ENCODE data around the gene YIPF7. TPM values are rescaled to one million over a fixed set of nuclear protein-coding genes. Genes with fewer than 3 reads are reported as not detected.

Gene YIPF7
- not detected for total RNA-seq (2013)
- polyA plus RNA-seq, result not detected
- polyA minus RNA-seq, result not detected in 2 replicates
- 0 to 1.5 (median 0.25) reads per million in 11 experiments for total RNA-seq

- Histone ChIP-seq H3K4me3 (replicated peaks in 1 of 3; ENCODE audit: low read depth in 2 of 3, low read length in 3 of 3) (no peak within 1 kb of the TSS), H3K27me3 (ENCODE audit: control insufficient read depth in 2 of 2, insufficient read depth in 2 of 2, low read length in 2 of 2) (no peaks in the 10 kb centered on the region), H3K9me3 (replicated peaks in 1 of 2; ENCODE audit: control insufficient read depth in 1 of 2, insufficient read depth in 1 of 2, low read length in 2 of 2) (no peaks in the 10 kb centered on the region), H3K4me1 (ENCODE audit: control insufficient read depth in 1 of 2, insufficient read depth in 2 of 2, low read length in 2 of 2) (no peaks in the 10 kb centered on the region), H3K36me3 (replicated peaks in 1 of 2; ENCODE audit: control insufficient read depth in 1 of 2, insufficient read depth in 2 of 2, low read length in 2 of 2) (no peaks in the 10 kb centered on the region), H2AFZ (ENCODE audit: insufficient read depth, low read depth, low read length, poor library complexity, severe bottlenecking) (no peak within 1 kb of the TSS), H3K27ac (ENCODE audit: low read depth in 1 of 2, low read length in 2 of 2) (no peak within 1 kb of the TSS), H3K9ac (ENCODE audit: insufficient read depth, low read length, poor library complexity, severe bottlenecking) (no peak within 1 kb of the TSS), H3K4me2 (replicated peaks; ENCODE audit: extremely low read depth, low read length, poor library complexity, severe bottlenecking) (no peak within 1 kb of the TSS), H4K20me1 (ENCODE audit: insufficient read depth, low read length) (no peaks in the 10 kb centered on the region), H3K79me2 (ENCODE audit: insufficient read depth, low read length) (no peaks in the 10 kb centered on the region)
- intact Hi-C loops (cut with micrococcal nuclease), result no loop called here
- TF ChIP-seq, protein P1, sequence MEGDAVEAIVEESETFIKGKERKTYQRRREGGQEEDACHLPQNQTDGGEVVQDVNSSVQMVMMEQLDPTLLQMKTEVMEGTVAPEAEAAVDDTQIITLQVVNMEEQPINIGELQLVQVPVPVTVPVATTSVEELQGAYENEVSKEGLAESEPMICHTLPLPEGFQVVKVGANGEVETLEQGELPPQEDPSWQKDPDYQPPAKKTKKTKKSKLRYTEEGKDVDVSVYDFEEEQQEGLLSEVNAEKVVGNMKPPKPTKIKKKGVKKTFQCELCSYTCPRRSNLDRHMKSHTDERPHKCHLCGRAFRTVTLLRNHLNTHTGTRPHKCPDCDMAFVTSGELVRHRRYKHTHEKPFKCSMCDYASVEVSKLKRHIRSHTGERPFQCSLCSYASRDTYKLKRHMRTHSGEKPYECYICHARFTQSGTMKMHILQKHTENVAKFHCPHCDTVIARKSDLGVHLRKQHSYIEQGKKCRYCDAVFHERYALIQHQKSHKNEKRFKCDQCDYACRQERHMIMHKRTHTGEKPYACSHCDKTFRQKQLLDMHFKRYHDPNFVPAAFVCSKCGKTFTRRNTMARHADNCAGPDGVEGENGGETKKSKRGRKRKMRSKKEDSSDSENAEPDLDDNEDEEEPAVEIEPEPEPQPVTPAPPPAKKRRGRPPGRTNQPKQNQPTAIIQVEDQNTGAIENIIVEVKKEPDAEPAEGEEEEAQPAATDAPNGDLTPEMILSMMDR (IDR thresholded peaks at IDR 0.05), result no peak
- H3K4me1 Mint-ChIP-seq, result no peaks in the 10 kb centered on the region
- no CpG with 5 or more reads among the region's 1 CpG for WGBS (ENCODE audit: insufficient coverage)
- H3K27me3 Mint-ChIP-seq (ENCODE audit: low read depth in 3 of 3), result peaks cover 0 to 6% (median 0%) of the 10 kb centered on the region in 3 donors
- peaks cover 0 to 2% (median 0%) of the 10 kb centered on the region in 7 donors for H3K9me3 Mint-ChIP-seq
- H3K27ac Mint-ChIP-seq, result no peak within 1 kb of the TSS
- DNase-seq, result no peak
- H3K4me3 Mint-ChIP-seq, result no peak within 1 kb of the TSS
- no peaks in the 10 kb centered on the region for H3K36me3 Mint-ChIP-seq
These were observed at the start of gene YIPF7 for GRCh38 chr4:44651425-44651824. Gene YIPF7, minus strand, starts transcription at chr4:44651625. Its CDS starts 1,525 bp downstream, at chr4:44650100.

DNA sequence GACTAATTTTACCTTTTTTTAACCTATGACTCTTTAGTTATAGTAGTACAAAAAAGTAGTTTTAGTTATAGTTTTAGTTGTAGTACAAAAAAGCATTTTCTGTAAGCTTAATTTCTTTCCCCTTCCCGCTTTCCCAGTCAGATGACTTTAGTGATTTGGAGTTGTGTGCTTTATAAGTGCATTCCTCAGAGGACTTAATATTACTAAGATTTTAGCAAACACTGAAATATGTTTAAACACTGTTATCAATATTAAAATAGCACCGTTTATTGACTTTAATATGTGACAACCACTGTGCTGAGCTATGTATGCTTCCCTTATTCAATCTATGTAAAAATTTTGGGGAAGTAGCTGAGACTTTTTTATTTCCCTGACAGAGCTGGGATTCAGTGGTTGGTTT, 49.6 kb upstream of the YIPF7 start:
- WGBS (ENCODE audit: insufficient coverage), result no CpG with 5 or more reads among the region's 2 CpGs
- intact Hi-C loops (cut with micrococcal nuclease), result no loop called here
- H3K9me3 Mint-ChIP-seq, result no peaks in the 10 kb centered on the region

More for the DNA sequence above, 49.6 kb upstream of the YIPF7 start:
- no peaks in the 10 kb centered on the region for H4K20me1 ChIP-seq (ENCODE audit: insufficient read depth, low read length)
- H3K4me3 Mint-ChIP-seq, result no peak overlapping the region
- no peak overlapping the region for H3K9ac ChIP-seq (ENCODE audit: insufficient read depth, low read length, poor library complexity, severe bottlenecking)
- H3K9me3 ChIP-seq (replicated peaks in 1 of 2; ENCODE audit: control insufficient read depth in 1 of 2, insufficient read depth in 1 of 2, low read length in 2 of 2), result no peaks in the 10 kb centered on the region
- no peaks in the 10 kb centered on the region for H3K4me1 ChIP-seq (ENCODE audit: control insufficient read depth in 1 of 2, insufficient read depth in 2 of 2, low read length in 2 of 2)
- H3K4me3 ChIP-seq (replicated peaks in 1 of 3; ENCODE audit: low read depth in 2 of 3, low read length in 3 of 3), result no peak overlapping the region
- no peak for DNase-seq
- H3K27me3 Mint-ChIP-seq (ENCODE audit: low read depth in 3 of 3), result no peaks in the 10 kb centered on the region
- H3K36me3 ChIP-seq (replicated peaks in 1 of 2; ENCODE audit: control insufficient read depth in 1 of 2, insufficient read depth in 2 of 2, low read length in 2 of 2), result peaks cover 69 to 92% of the 10 kb centered on the region in 2 donors
- H3K27ac Mint-ChIP-seq, result no peak overlapping the region
- H3K27me3 ChIP-seq (ENCODE audit: control insufficient read depth in 2 of 2, insufficient read depth in 2 of 2, low read length in 2 of 2), result no peaks in the 10 kb centered on the region
- no peaks in the 10 kb centered on the region for H3K79me2 ChIP-seq (ENCODE audit: insufficient read depth, low read length)
- H3K4me2 ChIP-seq (replicated peaks; ENCODE audit: extremely low read depth, low read length, poor library complexity, severe bottlenecking), result no peak overlapping the region
- H3K4me1 Mint-ChIP-seq, result no peaks in the 10 kb centered on the region
- peaks cover 58 to 59% of the 10 kb centered on the region in 2 donors for H3K36me3 Mint-ChIP-seq
- TF ChIP-seq, protein P1 (IDR thresholded peaks at IDR 0.05), result no peak
- no peak overlapping the region for H2AFZ ChIP-seq (ENCODE audit: insufficient read depth, low read depth, low read length, poor library complexity, severe bottlenecking)
- no peak overlapping the region for H3K27ac ChIP-seq (ENCODE audit: low read depth in 1 of 2, low read length in 2 of 2)
